IPS DF 4.7 (cell line): ENCODE results near the gene TRMT61B.

ENCODE experiments used
- DNase-seq: peaks from one replicate; pipeline ENCODE4 v3.0.0-alpha.2; 2013; ENCODE audit warnings: low spot score; ENCODE audit errors: extremely low read depth

Gene TRMT61B

DNA sequence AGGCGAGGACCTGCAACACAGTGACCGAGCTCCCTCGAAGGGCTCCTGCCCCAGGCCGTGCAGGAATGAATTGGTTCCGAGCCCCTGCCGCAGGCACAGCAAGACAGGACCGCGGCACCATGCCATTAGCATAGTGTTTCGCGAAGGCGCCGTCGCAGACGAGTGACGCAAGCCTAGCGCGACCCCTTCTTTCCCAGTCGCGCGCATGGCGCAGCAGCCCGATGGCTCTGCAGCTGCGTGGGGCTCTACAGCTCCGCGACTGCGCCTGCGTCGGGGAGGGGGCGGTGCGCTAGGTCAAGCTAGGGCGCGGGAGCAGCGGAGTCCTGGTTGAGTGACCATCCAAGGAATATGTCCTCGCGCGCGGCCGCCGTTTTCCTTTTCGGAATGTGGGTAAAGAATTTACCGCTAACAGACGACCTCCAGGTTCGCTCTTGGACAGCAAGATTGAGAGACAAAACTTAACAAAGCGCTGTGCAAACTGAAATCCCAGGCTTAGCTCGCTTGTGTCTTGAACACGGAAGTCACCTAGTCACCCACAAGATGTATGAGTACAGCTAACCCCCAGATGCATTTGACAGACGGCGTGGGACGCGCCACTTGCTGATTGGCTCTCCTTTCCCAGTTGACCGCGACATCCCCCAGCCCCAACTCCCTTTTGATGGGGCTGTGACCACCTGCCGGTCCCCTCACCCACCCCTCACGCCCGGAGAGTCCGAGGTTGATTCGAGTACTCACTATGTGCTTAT, at the start of gene TRMT61B:
Gene TRMT61B, minus strand, starts transcription at position 164 of the 746 bp plus-strand sequence. Its CDS starts 32 bp downstream, at position 132.
- peak; percentile 87 for DNase-seq

DNA sequence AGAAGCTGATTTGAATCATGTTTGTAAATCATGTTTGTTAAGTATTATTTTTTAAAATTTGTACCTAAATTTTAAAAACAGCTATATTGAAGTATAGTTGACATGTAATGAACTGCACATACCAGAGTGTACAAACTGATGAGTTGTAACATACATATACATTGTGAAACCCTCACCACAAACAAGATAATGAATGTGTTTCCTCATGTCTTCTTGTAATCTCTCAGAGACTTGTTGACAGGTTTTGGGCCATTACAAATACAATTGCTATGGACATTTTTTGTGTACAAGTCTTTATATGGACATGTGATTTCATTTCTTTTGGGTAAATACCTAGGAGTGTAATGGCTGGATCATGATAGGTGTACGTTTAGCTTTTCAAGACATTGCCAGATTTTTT, 45.8 kb upstream of the TRMT61B start:
- no peak for DNase-seq

DNA sequence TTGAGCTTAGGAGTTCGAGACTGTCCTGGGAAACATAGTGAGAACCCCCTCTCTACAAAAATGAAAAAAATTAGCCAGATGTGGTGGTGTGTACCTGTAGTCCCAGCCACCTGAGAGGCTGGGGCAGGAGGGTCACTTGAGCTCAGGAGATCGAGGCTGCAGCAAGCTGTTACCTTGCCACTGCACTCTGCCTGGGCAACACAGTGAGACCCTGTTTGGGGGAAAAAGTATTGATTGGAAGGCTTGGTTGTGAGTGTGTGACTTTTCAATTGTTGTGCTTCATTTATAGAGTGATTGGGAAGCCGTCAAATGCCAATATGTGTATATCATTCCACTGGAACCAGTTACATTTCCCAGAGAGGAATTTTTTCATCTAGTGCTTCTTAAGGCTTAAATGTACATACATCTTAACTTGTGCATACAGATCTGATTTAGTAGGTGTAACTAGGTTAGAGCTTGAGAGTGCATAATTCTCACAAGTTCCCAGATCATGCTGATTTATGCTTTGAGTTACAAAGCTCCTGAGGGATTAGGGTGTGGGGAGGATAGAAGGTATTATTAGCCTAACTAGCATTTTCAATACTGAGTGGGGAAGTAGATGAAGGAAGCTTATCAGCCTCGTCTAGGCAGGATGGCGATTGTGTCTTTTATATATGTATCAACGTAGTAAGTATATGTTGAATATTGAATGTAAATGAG, 39.7 kb upstream of the TRMT61B start:
- DNase-seq = no peak

DNA sequence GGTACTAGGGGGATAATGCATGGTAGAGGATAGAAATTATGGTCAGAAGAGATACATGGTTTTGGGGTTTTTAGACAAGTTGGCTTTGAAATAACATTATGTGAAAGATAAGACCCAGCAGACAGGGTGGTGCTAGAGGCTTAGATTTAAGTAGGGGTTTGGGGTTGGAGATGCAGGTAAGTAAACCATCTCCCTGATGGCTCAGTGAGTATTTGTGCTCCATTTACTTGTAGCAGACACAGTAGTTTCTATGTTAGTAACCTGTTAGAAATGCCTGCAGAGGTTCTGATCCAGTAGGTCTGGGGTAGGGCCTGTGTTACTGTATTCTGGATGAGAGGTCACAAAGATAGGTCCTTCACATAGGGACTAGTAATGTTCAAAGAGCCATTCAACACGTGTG, 38.1 kb upstream of the TRMT61B start:
- no peak for DNase-seq

DNA sequence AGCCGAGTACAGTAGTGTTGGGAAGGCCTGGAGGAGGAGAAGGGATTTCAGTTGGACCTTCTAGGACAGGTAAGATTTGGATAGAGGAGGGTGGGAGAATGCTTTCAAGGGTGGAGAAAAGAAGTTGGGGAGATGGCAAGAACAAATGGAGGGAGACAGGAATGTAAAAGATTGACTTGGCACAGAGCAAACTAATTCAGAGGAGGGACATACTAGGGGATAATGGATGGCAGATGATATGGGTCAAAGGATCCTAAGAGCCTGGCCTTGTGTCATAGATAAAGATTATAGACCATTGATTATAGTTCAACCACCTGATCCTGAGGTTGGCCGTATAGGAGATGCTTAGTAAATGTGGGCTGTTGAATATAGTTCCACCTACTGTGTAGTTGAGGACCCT, 36.7 kb upstream of the TRMT61B start:
- DNase-seq = no peak

DNA sequence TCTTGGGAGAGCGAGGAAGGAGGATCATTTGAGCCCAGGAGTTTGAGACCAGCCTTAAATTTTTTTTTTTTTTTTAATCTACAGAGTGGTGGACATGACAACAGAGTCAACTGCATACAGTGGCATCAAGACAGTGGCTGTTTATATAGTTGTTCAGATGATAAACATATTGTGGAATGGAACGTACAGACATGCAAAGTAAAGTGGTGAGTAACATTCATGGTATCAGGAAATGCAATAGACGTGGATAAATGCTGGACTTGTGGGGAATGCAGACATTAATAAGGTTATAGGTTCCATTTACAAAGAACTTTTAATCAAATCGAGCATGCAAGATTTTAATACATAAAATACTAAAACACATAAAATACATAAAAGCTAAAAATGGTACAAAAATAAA, 36.3 kb upstream of the TRMT61B start:
- no peak for DNase-seq

DNA sequence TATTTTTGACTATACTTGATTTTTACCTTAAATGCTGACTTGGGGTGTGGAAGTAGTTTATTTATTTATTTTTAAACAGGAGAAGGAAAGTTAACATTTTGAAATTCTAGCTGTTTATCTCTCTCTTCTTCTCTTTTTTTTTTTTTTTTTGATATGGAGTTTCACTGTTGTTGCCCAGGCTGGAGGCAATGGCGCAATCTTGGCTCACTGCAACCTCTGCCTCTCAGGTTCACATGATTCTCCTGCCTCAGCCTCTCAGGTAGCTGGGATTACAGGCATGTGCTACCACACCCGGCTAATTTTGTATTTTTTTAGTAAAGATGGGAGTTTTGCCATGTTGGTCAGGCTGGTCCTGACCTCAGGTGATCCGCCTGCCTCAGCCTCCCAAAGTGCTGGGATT, 35.4 kb upstream of the TRMT61B start:
- no peak for DNase-seq

DNA sequence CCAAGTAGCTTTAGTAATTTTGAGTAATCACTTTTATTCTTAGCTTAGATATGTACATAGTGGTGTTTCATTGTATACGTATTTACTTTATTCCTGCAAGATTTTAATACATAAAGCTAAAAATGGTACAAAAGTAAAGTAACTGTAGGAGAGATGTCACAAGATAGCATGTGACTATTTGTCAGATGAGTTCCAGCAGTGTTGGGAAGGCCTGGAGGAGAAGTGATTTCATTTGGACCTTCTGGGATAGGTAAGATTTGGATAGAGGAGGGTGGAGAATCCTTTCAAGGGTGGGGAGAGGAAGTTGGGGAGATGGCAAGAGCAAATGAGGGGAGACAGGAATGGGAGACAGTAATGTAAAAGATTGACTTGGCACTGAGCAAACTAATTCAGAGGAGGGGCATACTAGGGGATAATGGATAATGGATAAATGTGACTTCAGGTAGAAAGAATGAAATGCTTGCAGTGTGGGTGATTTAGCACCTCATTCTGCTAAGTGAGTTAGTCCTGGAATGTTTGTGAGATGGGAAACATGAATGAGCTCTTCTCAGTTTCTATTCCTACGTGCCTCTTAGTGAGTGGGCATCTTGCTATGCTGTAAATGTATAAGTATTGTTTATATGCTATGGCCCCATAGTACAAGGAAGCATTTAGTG, 34.8 kb upstream of the TRMT61B start:
- no peak for DNase-seq

DNA sequence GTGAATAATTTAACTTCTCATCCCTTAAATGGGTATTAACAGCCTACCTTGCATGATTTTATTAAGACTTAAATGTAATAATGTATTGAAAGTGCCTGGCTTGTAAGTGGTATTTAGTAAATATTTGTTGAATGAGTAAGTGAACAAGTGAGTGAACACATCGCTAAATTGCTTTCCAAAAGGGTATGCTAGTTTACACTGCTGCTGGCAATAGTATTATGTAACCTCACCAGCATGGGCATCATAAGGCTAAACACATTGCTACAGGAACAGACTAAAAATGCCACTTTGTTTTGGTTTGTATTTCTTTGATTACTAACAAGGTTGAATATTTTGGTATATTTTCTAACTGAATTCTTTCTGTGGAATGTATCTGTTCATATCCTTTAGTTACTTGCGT, 34.2 kb upstream of the TRMT61B start:
- no peak for DNase-seq

DNA sequence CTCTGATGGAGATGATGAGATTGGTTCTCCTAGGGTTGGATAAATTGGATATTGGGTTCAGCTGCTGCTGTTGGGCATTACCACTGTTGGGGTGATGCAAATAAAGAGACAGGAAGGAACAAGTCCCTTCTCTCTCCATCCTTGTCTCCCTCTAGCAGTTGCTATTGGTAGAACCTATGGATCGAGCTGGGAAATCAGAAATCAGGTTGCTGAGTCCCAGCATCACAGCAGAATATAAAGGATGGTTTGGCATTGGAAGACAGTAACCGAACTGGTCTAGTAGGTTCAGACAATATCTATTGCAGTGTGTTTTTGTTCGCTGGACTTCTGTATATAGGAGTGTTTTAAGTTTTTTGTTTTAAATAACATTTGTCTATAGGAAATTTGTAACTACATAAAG, 32.5 kb upstream of the TRMT61B start:
- DNase-seq = no peak

DNA sequence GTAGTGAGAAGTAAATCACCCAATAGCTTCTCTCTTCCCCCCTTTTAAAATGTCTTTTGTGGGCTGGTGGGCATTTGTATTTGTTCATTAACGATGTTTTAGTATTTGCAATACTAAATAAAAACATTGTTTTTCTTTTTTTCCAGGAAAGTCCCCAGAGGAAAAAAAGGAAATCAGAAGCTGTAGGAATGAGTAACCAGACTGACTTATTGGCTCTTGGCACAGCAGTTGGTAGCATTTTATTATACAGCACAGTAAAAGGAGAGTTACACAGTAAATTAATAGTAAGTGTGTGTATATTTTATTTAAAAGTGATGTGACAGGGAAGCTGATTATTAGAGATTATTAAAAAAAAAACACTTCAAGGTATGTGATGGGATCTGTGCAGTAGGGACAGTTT, 31.7 kb upstream of the TRMT61B start:
- no peak for DNase-seq

DNA sequence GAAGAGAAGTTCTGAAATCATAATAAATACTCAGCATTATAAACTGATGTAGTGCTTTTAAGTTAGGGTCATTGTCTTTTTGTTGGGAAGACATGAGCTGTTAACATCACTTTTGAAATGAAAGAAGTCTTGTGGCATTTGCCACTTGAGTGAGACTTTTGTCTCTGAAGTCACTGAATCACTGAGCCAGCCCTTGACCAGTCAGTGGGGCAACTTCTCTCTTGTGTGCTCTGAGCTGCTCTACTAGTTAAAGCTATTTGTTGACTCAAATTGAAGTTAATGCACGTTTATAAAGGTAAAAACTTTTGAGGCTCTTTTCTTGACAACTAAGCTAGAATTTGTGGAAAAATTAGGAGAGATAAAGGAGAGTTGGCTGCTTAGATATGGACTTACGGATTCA, 31.1 kb upstream of the TRMT61B start:
- no peak for DNase-seq

DNA sequence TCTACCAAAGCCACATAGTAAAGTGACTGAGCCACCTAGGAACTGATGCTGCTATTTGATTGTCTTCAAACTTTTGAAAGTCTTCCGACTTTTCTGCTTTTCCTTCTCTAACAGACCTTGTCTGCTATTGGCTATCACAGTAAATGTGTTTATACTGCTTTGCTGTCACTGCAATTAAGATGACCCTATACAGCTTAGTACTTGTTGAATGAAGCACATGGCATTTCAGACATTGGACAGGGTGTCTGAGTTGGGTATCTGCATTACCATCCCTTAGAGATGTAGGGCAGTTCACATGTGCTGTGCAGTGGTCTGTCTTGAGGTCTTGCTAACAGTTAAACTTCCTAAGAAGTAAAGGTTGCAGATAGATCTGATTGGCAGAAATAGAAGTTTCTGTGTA, 27.9 kb upstream of the TRMT61B start:
- DNase-seq = no peak

DNA sequence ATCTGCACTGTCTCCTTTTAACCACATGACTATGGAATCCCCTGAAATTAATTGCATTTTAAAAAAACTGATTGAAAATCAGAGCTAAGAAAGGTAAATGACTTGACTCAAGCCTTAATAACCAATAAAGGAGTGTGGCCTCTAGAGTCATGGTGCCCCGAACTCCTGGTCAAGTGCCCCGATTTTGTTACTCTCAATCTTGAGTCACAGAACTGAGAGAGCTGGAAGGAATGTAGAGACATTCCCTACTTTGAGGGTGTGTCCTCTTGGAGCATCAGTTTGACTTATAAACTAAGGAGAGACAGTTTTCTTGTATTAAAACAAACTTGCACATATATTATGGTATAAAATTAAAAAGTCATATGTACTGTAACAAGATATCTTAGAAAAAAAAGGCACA, 26.8 kb upstream of the TRMT61B start:
- DNase-seq = no peak

DNA sequence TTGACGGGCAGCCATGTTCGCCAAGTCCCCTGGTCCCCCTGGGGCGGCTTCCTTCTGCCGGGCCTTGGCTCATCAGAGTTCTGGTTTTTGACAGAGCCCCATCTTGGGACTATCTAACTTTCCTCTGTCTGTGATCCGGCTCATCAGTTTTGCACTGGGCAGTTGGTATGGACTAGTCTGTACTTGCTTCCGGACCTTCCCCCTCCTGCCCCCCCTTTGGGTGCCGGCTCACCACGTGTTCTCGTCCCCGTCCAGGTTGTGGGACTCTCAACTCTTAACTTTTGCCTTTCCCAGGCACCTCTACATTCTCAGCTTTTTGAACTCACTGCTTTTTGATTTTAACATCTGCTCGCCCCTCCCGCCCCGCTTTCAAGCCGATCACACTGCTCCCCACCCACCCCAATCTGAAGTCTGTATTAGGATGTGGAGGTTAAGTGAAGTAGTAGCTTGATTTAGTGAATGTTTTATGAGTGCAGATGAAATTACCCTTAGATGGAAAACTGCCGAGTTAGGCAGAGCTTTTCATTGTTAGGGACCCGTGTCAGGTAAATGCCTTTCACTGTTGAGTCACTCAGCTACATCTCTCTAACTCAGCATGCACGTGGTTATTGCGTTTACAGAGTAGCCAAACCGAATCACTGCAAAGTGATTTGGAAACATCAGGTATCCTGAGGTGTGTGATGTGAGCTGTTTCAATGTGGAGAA, 25.2 kb upstream of the TRMT61B start:
- no peak for DNase-seq

DNA sequence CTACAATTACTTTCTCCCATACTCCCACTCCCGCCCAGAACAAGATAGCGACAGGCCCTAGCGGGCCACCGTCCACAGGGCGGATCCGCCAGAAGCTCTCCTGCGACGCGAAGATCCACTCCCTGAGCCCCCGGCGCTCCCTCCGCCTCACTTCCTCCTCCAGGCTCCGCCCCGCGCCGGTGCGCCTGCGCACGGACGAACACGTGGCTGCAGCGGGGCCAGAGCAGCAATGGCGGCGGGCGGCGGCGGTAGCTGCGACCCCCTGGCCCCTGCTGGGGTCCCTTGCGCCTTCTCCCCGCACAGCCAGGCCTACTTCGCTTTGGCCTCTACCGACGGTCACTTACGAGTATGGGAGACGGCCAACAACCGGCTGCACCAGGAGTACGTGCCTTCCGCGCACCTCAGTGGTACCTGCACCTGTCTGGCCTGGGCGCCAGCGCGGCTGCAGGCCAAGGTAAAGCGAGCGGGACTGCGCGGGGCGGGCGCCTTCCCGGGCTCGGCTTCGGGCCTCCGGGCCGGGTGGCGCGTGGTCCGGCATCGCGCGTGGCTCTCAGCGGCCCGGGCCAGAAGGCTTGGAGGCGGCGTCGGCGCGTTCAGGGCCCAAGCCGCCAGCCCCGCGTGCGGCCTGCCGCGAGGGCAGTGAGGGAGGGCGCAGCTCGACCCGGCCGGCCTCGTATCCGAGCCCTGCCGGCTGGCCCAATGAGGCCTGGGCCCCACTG, 24.5 kb upstream of the TRMT61B start, which contains the start of gene WDR43:
Gene WDR43, plus strand, starts transcription at position 198 of the 719 bp plus-strand sequence. Its CDS starts 32 bp downstream, at position 230.
- peak; percentile 89 for DNase-seq

DNA sequence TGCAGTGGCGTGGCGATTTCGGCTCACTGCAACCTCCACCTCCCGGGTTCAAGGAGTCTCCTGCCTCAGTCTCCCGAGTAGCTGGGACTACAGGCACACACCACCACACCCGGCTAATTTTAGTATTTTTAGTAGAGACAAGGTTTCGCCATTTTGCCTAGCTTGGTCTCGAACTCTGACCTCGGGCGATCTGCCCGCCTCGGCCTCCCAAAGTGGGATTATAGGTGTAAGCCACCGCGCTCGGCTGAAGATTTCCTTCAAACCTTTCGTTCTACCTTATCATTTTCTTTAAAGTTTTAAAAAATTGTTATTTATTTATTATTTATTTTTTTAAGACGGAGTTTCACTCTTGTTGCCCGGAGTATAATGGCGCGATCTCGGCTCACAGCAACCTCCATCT, 23.4 kb upstream of the TRMT61B start:
- DNase-seq = no peak

DNA sequence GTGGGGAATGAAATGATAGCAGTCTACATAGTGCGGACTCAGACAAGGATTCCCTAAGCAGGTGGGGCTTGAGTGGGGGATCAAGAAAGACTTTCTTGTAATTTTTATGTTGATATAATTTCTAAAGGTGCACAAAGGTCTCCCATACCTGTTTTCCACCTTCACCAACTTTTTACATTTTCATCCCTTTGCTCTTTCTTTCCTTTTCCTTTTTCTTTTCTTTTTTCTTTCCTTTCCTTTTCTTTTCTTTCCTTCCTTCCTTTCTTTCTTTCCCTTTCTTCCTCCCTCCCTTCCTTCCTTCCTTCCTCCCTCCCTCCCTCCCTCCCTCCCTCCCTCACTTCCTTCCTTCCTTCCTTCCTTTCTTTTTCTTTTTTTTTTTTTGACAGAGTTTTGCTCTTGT, 10.1 kb upstream of the TRMT61B start:
- no peak for DNase-seq

DNA sequence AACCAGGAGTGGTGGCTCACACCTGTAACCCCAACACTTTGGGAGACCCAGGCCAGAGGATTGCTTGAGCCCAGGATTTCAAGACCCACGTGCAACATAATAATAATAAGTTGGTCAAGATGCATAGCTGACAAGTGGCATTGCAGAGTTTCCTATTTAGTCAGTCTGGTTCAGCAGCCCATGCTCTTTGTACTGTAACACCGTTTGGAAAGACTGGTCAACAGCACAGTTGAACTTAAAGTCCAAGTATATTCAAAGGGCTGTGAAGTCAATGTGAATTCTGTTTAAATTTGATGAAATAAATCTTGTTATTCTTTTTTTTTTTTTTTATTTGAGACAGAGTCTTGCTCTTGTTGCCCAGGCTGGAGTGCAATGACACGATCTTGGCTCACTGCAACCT, 1.5 kb upstream of the TRMT61B start:
- no peak for DNase-seq

DNA sequence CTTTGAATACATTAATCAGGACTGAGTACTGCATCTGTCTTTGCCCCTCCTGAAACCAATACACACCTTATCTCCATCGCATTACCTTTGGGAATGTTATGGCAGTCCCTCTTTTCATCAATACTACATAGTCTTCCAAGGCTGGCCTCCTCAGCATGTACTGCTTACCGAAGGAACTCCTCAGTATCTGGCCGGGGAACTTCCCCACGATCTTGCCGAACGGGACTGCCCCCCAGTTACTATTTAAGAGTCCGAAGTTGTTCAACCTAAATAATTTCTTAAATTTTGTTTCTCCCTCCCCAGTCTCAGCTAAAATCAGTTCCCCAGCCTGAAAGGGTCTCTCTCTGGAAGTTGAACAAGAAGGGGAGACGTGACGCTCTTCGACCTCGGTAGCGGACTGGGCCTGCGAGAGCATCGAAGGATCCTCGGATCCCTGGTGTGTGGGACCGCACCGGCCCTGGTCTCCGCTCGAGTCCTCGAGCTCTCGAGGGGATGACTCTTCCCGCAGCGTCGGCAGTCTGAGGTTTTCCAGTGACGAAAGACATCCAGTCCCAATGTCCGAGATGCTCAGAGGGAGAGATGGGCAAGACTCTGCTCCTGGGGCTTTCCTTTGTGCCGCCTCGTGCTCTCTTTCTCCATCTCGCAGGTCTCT, 489 bp downstream of the TRMT61B start:
- no peak for DNase-seq

DNA sequence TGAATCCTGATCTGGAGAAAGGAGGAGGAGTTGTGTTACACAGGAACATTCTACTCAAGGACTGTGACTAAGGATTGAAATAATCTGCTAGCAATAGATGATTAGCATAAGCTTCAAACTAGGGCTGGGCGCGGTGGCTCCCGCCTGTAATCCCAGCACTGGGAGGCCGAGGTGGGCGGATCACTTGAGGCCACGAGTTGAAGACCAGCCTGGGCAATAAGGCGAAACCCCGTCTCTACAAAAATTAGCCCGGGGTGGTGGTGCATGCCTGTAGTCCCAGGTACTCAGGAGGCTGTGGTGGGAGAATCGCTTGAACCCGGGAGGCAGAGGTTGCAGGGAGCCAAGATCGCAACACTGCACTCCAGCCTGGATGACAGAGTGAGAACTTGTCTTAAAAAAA, 1.5 kb downstream of the TRMT61B start:
- DNase-seq = no peak
